GM10266 (cell line): ENCODE measurements around the gene JAZF1.

Experiments used
- DNase-seq: peaks from one replicate; pipeline ENCODE4 v3.0.0; 2012; ENCODE audit errors: extremely low spot score
- TF ChIP-seq, protein P1 (sequence below): IDR thresholded peaks from 2 replicates; pipeline ENCODE4 v1.5.1; 2012; ENCODE audit warnings: mild to moderate bottlenecking, low read depth; ENCODE audit not compliant: control insufficient read depth, insufficient read depth; ENCODE audit errors: missing control alignments

The JAZF1 gene

DNA sequence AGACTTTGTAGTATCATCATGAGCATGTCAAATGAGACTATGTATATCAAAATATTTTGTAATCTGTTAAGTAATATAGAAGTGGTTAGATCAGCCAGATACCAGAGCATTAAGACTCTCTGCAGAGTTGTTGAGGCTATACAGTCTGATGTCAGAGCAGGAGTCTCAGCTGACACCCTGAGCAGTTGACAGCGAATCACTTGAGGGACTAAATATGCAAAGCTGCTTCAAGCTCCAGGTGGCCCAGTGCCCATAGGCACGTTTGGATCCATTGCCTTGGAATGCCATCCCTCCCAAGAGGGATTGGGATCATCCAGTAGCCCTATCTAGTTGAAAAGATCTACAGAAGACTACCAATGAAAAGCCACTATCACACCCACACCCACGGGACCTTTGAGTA lies 230.5 kb downstream of the JAZF1 start:
- DNase-seq, result no peak

DNA sequence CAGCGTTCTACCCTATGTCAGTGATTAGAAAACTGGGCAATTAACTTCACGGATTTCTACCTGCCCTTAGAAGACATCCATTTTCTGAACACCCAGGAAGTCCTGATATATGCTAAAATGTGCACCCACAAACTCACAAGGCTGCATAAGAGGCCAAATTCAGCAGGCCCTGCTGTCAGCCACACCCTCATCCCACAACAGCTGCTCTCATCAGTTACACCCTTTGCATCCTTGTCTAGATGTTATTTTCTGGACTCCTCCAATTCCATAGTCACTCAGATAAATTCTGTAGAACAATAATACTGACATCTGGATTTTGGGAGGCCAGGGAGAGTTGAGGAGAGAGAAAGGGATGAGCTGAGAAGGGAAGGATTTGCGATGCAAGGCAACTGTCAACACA lies 231.7 kb downstream of the JAZF1 start:
- DNase-seq, result no peak

More for the DNA sequence above, 230.5 kb downstream of the JAZF1 start:
- TF ChIP-seq, protein P1, sequence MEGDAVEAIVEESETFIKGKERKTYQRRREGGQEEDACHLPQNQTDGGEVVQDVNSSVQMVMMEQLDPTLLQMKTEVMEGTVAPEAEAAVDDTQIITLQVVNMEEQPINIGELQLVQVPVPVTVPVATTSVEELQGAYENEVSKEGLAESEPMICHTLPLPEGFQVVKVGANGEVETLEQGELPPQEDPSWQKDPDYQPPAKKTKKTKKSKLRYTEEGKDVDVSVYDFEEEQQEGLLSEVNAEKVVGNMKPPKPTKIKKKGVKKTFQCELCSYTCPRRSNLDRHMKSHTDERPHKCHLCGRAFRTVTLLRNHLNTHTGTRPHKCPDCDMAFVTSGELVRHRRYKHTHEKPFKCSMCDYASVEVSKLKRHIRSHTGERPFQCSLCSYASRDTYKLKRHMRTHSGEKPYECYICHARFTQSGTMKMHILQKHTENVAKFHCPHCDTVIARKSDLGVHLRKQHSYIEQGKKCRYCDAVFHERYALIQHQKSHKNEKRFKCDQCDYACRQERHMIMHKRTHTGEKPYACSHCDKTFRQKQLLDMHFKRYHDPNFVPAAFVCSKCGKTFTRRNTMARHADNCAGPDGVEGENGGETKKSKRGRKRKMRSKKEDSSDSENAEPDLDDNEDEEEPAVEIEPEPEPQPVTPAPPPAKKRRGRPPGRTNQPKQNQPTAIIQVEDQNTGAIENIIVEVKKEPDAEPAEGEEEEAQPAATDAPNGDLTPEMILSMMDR, result no peak

DNA sequence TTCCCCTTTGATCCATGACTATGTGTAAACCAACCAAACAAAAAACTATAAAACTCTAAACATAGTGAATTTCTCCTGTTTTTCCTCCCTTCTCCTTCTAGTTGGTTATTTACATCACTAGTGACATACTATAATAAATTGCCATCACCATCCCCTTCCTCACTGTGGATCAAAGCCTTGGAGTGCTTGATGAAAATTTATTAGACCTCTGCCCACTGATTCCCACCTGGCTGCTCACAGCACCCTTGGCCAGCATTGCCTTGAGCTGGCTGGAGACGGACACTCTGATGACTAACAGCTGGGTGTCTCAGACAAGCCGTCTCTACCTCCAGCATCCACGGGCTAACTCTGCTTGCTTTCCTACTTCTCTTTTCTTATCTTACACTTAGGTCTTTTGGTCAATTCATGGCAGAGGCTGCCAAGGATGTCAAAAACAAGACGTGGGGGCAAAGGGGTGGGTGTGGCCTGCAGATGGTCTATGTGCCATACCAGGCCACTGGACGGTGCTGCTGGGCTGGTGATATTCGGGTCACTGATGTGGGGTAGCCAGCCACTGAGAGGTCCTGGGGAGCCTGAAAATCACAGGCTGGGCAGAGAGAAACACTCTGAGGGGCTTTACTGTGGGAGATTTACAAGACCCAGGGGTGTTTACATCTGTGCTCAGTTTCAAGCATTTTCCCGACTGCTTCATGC lies 232.9 kb downstream of the JAZF1 start:
- DNase-seq, result no peak
- TF ChIP-seq, protein P1, result no peak

More for the DNA sequence above, 231.7 kb downstream of the JAZF1 start:
- TF ChIP-seq, protein P1, result no peak

DNA sequence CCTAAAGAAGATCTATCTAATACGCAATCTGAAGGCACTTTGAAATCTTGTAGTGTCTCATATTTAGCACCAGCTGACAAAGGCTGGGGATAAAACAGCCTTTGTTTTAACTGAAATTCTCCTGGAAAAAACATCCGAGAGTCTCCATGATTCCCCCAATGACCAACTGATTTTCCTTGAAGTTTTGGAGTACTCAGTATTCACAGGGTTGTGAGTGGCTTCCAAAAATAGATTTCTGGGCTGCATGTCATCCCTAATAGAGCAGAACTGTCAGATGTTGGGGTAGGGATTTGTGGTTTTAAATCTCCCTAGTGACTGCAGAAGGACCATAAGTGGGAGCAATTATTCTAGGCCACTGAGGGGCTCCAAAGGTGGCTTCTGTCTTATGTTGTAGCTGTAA lies 234.2 kb downstream of the JAZF1 start:
- TF ChIP-seq, protein P1, result no peak
- no peak for DNase-seq

DNA sequence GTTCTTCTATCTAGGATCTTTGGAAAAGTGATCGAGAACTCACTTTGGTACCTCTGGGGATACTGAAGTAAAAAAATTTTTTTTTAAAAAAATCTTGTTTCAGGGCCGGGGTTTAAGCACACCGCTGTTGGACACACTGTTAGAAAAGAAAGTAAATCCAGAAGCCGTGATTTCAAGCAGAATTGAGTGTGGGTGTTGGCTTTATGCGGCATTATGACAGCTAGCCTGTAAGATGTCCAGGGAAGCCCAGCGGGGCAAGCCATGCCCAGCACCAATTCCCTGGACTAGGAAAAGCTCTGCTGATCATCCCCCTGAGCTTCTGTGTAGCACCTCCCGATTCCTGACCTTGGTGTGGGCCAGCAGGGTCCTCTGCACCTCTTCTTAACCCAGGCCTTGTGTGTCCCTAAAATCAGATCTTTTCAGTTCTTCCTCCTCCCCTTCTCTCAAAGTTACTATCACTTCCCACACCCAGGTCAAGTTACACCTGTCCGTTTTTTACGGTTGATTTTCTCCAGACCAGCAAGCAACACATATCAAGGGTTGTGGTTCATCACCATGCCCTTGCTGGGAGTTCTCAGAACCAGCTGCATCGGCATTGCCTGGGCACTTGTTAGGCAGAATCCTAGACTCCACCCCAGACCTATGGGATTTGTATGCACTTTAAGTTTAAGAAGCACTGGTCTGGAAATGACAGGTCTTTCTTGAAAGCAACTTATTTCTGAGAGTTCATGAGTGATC lies 235.4 kb downstream of the JAZF1 start:
- DNase-seq, result no peak
- TF ChIP-seq, protein P1, result no peak

DNA sequence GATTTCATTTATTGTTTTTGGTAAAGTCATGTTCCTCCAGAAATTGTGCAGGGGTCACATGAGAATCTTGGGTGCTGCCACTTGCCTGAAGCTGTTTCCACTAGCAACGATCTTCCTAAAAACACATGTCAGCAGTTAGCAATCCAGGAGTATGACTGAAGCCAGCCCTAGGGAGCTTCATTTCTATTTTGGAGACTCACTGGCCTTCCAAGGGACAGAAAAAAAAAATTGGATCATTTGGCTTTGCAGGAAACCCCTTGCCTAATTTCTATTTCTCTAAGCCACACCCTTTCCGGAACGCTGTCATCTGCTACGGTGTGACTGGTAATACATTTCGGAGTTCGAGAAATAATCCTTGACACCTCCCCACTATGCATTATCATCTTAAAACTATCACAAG lies 236.0 kb downstream of the JAZF1 start:
- DNase-seq, result no peak
- TF ChIP-seq, protein P1, result no peak

DNA sequence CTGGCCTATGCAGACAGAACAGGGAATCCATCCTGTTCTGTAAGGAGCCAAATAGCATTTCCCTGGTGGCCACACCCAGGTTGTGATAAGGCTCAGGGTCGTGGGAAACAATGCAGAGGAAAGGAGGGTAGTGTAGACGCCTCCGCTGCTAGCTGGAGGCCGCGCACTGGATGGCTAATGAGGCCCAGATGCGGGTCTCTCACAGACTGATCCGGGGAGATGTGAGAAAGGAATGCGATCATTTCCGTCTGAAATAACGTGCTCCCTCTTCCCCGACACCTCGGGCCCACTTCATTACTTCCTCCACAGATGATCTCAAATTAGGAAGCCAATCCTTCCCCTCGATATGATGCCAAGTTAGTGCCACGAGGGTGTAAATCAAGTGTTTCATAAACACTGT lies 237.4 kb downstream of the JAZF1 start:
- TF ChIP-seq, protein P1, result no peak

More for the DNA sequence above, 237.4 kb downstream of the JAZF1 start:
- DNase-seq, result no peak
